SHP77 (cell line): Measurements from ENCODE around the gene MRPL22.
"Not testable (repeated sequence)": the region's sequence is repeated elsewhere in the genome, so short reads cannot be mapped to it uniquely, and the experiment has no call there.

Source experiments
- DNase-seq, 2 experiments: peaks; one replicate each; lab custom pipeline; 2025; lab: John Stamatoyannopoulos, UW

Gene MRPL22

DNA sequence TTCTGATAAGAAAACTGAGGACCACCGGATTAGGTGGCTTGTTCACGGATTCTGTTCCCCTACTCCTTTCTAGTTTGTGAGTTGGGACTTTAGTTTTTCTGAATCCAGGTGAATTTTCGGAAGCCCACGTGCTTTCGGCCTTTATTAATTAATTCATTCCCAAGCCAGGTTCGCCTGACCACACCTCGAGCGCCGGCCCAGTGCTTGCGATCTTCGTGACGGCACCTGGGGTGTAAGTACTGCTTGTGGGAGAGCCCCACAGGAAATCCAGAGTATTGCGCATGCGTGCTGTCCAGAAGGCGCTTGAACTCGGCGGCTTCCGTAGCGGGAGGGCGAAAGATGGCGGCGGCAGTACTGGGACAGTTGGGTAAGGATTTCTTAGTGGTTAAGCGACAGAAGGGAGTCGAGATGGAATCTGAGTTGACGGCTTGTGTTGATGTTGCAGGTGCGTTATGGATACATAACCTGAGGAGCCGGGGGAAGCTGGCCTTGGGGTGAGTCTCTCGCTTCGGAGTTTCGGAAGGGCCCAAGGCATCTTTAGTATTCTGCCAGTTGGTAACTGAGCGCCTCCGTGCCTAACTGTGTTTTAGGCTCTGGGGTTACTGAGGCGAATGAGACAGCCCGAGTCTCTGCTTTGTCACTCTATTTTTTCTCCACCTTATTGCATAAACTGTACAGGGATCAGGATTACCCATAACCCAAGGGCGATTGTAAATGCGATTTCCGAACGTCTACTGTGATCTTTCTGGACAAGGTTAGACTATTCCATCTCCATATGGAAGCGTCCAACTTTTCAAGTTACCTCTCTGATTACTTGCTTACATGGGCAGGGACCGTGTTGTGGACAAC lies at the start of gene MRPL22:
MRPL22 (plus strand) TSS at position 302 of the 849 bp plus-strand sequence; CDS start at position 340, 38 bp downstream.
- peak; percentile 87 to 91 for DNase-seq

DNA sequence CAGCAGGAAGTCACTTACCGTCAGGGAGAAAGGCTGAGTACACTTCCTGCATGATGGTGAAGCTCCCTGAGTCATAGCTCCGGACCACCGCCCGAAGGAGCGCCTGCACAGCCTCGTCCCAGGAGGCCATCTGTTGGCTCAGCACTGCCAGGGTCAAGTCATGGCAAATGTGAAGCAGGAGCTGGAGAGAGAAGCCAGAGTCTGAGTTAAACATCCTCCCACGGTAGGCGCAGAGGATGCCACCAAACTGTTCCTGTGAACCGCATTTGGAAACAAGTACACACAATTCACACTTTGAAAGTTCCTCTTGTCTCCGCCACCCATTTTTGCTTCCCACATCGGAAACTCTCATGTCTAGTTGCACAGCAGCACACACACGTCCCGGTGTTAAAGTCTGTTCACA lies 48.5 kb upstream of the MRPL22 start:
- no peak for DNase-seq

DNA sequence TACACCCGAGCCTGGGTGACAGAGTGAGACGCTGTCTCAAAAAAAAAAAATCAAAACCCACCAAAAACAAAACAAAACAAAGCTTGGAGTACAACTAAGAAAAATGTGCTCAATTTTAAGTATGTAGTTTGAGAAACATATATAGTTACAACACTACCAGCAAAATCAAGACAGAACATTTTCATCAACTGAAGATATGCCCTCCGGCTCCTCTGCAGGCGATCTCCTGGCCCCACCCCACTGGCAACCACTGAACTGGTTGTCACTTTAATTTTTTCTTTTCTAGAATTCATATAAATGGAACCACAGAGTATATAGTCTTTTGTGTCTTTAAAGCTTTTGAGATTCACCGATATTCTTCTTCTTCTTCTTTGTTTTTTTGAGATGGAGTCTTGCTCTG lies 47.5 kb upstream of the MRPL22 start:
- no peak for DNase-seq

DNA sequence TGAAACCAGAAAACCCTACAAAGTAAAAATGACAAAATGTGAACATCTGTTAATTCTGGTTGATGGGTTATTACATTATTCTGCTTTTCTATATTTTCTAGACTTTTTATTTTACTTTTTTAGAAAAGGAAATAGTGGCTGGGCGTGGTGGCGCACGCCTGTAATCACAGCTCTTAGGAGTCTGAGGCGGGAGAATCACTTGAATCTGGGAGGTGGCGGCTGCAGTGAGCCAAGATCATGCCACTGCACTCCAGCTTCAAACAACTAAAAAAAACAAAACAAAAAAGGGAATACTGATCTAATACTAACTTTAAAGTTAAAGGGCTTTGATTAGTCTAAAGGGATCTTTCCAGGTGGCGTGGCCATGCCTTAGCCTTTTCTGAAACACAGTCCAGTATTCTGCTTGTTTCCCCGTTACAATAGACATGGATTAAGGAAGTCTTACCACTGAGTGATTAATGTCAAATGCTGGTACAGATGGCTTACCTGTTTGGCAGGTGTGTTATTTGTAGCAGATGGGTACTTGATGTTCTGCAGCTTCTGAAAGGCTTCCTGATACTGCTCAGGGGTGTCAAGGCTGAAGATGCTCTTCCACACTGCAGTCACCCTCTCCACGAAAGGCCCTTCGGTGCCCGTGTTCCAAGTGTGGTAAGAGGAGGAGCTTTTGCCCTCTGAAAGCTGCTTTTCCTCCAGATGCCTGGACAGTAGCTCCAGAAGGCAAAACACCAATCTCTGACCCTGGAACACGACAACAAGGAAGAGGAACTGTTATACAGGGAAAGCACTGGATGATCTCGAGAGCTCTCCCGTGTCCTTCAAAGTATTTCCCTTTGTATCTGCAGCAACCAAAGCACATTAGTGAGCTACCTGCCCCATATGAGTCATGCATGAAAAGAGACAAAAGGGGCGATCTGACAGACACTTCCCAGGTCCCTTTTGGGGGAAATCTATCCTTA lies 45.0 kb upstream of the MRPL22 start:
- no peak for DNase-seq

DNA sequence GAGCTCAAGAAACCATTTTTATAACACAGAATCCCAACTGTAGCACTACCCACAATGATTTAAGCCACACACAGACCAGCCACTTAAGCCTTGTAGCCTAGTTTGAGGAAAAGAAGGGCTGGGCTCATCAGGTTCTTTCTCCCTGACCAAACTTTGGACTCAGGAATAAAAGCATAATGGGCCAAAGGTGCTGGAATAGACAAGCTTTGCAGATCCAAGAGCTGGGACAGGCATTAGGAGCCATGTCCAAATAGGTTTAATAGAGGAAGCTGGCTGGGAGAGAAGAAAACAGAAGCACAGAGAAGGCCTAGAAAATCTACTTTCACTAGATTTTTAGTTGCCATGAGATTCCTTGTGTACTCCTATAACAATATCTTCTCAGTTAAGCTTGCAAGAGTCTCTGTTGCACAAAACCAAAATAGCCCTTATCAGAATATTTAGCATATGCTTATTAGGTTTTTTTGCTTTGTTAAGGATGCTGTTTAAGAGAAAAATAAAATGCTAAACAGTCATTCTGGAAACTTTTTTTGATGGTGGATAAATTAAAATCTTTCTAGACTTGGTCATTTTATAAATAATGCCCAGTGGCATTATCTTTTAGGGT lies 44.2 kb upstream of the MRPL22 start:
- no peak for DNase-seq

DNA sequence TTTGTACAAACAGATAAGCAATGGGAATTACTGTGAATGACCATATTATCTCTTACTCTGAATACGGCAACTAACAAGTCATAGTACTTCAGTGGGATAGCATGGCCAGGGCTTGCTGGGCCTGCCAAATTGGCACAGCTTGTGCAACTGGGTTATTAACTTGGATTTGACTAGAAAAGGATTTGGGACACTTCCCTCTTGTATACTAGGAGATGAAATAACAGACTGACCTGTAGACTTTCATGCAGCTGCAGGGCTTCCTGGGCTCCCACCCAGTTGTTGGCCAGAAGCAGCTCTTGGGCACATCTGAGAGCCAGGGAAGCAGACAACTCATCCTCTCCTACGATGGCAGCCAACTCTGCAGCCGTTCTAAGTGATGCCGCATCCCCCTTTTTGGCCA lies 42.7 kb upstream of the MRPL22 start:
- DNase-seq, result no peak

DNA sequence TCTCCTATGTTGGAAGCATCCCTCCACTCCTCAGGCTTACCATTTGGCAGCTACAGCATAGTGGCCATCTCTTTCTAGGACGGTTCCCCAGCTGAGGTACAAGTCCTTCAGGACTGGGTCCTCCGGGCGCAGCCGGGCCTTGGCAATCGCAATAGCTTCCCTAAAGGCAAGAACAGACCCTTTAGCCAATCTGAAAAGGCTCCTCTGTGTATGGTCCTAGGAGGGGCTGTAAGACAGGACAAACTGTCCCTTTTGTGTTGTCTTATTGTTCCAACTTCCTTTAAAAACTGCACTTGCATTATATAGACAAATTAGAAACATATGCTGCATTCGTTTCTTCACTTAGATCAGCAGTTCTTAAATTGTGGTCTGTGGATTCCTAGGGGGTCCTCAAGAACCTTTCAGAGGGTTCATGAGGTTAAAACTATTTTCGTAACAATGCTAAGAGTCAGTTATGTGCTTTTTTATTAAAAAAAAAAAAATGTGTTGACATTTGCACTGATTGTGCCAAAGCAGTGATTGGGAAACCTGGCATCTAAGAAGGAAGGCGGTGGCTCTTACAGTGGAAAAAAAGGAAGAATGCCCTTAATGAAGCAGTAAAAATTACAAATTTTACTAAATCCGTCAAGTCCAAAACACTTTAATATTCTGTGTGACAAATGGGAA lies 41.6 kb upstream of the MRPL22 start:
- DNase-seq, result no peak

DNA sequence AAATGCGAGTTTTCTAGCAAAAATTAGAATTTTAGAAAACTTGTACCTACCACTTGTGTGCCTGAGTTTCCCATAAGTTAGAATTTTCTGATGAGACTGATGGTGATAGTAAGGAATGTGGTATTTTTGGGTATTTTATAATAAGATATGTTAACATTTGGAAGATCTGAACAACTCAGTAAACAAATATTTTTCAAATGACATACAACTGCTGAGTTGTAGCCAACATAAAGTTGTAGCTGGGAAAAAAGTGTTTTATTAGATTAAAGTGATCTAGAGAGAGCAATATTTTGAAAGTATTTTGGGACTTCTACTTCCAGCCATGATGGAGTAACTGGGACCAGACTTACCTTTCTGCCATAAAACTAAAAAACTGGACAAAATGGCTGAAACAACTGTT lies 40.8 kb upstream of the MRPL22 start:
- DNase-seq, result no peak

DNA sequence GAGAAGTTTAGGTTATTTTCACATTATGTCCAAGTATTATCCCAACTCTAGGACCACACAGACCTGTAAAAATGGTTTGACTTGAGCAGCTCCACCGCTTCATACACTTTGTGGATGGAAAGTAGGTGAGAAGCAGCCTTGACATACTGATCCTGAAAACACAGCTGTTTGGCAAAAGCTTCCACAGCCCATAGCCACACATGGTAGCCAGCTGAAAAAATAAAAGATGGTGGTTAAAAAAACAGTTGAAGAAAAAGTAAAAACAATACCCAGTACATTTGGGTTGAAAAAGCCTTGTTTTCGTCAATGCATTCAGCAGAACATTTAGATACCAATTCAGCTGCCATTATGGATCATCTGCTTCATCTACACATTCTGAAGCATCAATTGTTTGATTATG lies 39.6 kb upstream of the MRPL22 start:
- no peak for DNase-seq

DNA sequence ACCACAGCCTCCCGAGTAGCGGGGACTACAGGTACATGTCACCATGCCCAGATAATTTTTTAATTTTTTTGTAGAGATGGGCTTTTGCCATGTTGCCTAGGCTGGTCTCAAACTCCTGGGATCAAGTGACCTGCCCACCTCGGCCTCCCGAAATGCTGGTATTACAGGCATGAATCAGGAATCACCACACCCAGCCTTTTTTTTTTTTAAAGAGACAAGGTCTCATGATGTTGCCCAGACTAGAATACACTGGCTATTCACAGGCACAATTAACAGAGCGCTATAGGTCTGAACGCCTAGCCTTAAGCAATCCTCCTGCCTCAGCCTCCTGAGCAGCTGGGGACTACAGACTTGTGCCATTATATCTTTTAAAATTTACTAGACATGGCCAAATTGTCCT lies 39.0 kb upstream of the MRPL22 start:
- no peak for DNase-seq

DNA sequence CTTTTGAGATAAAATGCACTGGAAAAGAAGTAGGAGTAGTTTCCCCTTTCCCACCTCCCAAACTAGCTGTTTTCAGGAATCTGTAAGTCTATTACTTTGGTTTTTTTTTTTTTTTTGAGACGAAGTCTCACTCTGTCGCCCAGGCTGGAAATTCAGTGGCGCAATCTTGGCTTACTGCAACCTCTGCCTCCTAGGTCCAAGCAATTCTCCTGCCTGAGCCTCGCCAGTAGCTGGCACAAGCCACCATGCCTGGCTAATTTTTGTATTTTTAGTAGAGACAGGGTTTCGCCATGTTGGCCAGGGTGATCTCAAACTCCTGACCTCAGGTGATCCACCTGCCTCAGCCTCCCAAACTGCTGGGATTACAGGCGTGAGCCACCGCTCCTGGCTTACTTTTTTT lies 35.3 kb upstream of the MRPL22 start:
- DNase-seq, result not testable (repeated sequence)

DNA sequence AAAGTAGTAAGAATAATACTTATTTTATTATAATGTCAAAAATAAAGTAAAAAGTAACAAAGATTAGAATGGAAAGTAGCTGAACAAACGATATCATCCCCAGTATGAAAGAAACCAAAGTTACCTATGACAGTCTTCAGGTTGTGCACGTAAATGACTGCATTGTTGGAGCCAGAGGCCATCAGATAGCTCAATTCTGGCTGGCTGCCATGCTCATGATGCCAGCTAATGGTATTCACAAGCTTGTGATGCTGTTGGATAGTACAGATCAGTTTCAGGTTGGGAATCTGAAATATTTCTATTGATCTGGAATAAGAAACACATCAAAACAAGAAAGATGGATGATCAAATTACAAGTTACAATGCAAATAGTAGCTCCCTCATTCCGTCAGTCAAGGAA lies 24.0 kb upstream of the MRPL22 start:
- DNase-seq, result no peak

DNA sequence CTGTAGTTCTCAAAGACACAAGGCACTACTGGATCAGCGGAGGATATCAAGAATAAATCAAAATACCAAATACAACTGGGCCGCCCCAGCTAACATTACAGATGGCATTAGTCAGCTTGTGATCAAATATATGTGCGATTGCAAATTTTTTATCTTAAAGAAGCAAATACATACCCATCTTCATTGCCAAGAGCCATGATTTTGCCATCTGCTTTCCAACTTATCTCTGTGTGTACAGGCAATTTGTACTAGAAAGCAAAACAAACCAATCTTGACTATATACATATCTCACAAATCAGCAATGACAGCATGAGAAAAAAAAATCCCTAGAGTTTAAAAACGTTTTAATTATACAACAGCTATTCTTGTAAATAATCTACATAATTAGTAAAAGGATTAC lies 23.1 kb upstream of the MRPL22 start:
- DNase-seq, result no peak

DNA sequence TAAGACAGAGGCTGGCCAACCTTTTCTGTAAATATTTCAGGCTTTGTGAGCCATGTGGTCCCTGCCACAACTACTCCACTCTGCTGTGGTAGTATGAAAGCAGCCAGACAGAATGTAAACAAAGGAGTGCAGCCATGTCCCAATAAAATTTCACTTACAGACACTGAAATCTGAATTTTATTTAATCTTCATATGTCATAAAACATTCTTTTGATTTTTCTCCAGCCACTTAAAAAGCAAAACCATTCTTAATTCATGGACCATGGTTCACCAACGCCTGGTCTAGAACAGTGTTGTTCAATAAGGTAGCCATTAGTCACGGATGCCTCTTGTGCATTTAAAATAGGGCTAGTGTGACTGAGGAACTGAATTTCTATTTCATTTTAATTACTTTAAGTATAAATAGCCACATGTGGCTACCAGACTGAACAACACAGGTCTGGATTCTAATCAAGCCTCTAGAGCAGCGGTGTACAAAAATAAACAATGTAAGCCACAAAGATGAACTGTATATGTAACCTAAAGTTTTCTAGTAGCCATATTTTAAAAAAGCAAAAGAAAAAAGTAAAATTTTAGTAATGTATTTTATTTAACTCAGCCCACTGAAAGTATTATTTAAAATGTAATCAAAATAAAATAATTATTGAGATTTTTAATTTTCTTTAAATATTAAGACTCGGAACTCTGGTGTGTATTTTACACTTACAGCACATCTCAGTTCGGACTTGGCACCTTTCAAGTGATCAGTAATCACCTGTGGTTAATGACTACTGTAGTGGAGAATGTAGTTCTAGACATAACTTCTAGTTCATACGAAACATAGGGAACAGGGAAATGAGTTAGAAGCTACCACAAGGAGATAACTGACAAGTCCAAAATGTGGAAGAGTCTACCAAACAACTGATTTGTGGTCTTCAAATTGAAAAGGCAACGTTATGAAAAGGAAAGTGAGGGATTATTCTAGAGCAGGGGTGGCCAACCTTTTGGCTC lies 17.1 kb upstream of the MRPL22 start:
- DNase-seq, result no peak

DNA sequence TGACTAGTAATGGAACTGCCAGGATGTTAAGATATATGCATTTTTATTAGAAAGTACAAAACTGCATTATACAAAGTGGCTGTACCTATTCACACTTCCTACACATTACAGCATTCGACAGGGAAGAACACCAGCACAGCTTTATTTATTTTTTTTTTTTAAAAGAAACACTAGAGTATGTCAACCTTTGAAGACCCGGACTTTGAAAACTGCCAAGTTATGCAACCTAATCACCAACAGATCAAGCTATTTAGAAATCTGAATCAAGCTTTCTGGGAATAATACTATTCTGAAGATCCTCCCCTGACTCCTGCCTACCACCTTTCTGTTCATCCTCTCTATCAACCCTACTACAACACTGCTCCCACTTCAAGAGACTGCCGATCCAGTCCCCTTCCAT lies 7.3 kb upstream of the MRPL22 start:
- DNase-seq, result no peak

DNA sequence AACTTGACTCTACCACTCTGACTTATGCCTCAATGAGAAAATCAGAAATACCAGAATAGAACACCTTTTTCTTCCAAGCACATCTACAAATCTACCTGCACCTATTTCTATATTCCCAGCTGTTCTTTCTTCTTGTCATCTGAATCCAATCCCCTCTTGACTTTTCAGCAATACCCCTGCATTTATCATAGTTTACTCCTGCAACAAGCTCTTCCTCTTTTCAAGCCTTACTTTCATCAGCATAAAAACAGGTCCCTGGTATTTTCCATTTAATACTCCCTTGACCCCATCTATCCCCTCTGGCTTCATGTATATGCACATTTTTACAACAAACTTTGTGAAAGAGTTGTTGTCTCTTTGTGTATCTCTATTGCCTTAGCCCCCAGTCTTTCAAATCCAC lies 6.0 kb upstream of the MRPL22 start:
- DNase-seq, result no peak

DNA sequence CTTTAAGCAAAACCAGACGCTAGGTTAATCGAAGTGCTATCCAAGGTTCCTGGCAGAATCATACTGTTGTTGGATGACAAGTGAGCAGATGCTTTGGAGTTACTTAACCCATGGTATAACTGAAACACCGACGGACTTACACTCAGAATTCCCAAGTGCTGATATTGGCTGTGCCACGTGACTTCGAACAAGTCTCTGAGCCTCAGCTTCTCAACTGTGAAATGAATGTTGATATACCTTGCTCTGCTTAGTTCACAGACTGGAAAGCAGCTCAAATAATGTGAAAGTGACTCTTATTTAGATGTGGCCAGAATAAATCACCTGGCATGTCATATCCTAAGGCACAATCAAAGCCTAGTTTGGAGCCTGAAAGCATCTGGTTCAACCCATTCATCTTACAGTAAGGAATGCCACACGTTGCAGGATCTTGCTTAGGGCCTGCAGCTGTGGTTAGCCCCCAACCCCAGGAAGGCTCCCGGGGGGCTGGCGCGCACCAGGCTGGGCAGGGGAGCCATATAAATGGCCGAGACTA lies 3.6 kb upstream of the MRPL22 start:
- DNase-seq, result peak in 1 of 2 experiments; percentile 2

DNA sequence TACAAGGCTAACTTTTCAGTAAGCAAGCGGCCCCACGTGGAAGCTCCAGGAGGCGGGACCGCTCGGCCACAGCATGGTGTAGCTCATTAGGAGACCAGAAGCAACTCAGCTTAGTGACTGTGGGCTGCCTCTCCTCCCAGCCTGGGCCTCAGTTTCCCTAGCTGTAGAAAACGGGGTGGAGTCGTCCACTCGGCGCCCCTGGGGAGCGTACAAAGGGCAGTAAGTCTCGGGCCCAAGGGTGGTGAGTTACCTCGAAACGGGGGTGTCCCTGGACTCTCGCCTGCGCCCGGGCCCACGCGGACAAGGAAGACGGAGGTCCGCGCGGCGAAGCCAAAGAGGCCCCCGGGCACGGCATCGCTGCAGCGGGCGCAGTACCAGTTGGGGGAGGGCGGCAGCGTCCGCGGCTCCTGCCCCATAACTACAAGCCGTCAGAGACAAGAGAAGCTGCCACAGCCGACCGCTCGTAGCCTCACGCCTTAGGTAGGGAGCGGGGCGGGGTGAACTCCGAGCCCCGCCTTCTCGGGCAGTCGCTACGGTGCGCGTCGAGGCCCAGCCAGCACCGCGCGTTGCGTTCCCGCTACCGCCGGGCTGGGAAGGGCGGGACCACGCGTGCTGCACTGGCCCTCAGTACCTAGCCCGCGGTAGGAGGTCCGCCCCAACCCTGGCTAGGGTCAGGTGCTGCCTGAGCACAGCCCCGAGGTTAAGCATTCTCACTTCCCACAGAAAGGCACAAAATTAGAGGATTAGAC lies 3.0 kb upstream of the MRPL22 start, which contains the start of gene GEMIN5:
GEMIN5 (minus strand) TSS at position 494 of the 749 bp plus-strand sequence; CDS start at position 416, 78 bp downstream.
- peak; percentile 73 to 88 for DNase-seq

DNA sequence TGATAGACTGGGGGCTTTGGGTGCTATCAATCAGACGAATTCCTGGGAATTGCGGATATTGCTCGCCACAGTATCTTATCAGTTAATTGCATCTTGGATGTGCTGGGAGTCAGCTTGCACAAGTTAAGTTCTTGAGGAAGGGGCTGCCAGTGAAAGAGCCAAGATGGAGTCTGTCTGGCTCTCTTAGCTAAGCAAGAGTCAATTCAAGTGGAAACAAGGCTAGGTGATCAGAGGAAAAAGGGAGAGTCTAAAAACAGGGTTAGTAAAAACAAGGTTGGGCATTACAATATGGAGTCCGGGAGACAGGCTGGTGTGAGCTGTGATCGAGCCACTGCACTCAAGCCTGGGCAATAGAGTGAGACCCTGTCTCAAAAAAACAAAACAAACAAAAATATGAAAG lies 1.5 kb upstream of the MRPL22 start:
- DNase-seq, result not testable (repeated sequence)

DNA sequence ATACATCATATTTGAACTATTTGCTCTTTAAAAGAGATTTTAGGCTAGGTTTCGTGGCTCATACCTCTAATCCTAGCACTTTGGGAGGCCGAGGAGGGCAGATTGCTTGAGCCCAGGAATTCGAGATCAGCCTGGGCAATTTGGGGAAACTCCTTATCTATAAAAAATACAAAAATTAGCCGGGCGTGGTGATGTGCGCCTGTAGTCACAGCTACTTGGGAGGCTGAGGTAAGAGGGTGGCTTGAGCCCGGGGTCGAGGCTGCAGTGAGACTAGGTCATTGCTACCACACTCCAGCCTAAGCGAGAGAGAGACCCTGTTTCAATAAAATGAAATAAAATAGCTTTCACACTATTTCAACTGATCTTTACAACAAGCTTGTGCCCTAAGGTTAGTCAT lies 500 bp upstream of the MRPL22 start:
- DNase-seq, result no peak
